ENCODE measurements around the gene PPCDC. TPM values are rescaled to one million over a fixed set of nuclear protein-coding genes. Genes with fewer than 3 reads are reported as not detected.

Gene PPCDC
- total RNA-seq, 5 donors from 2014 or later (not counting 1 experiment from before 2014, with no cell fraction given): 9.3 to 14.3 (median 11.8) TPM

GRCh38 chr15:75043509-75044257, 20.3 kb downstream of the PPCDC start:
- H3K9me3 Mint-ChIP-seq: no peaks in the 10 kb centered on the region
- H3K4me1 ChIP-seq (ENCODE audit: control insufficient read depth in 1 of 2, extremely low read depth in 1 of 2, insufficient read depth in 2 of 2, low read length in 2 of 2): peaks cover 0 to 44% of the 10 kb centered on the region in 2 experiments
- H3K4me1 Mint-ChIP-seq: peaks cover 13 to 50% (median 25%) of the 10 kb centered on the region in 3 donors
- no peak overlapping the region for H3K27ac Mint-ChIP-seq
- no peaks in the 10 kb centered on the region for H3K9me3 ChIP-seq
- 90% methylated on average over 15 of the region's 20 CpGs for WGBS (ENCODE audit: insufficient coverage)
- peak in 23 of 35 experiments; percentile 6 to 64 (median 24) for DNase-seq
- peak in 1 of 4 experiments; percentile 7 for ATAC-seq (replicated peaks in 1 of 4)
- POLR2A ChIA-PET: no interaction called here
- H3K27me3 ChIP-seq (replicated peaks in 1 of 2; ENCODE audit: control insufficient read depth in 2 of 2, extremely low read depth in 1 of 2, insufficient read depth in 2 of 2, low read length in 1 of 2): no peaks in the 10 kb centered on the region
- CTCF ChIA-PET: interaction anchor here (0.5 to 1.4 kb wide), 6 partner anchors 11 to 294 kb away, joined by 3 to 10 read pairs (median 4); partner anchors contain the start of gene C15orf39 (in 1 of the 2)
- H3K4me3 Mint-ChIP-seq: no peak overlapping the region
- H3K4me3 ChIP-seq (ENCODE audit: control insufficient read depth in 1 of 2, extremely low read depth in 1 of 2, low read length in 1 of 2): no peak overlapping the region
- peaks cover 4% of the 10 kb centered on the region in 2 donors for H3K36me3 ChIP-seq (ENCODE audit: control insufficient read depth in 2 of 2, extremely low read depth in 1 of 2, insufficient read depth in 1 of 2, low read length in 1 of 2)
- no peaks in the 10 kb centered on the region for H3K27me3 Mint-ChIP-seq
- peak overlapping the region; percentile 53 for H3K27ac ChIP-seq (ENCODE audit: low read length)
- peaks cover 13% of the 10 kb centered on the region for H3K36me3 Mint-ChIP-seq

GRCh38 chr15:75044258-75044878, 21.0 kb downstream of the PPCDC start:
- DNase-seq: no peak
- no peak overlapping the region for H3K27ac ChIP-seq (ENCODE audit: low read length)
- Mint-ChIP-seq H3K4me3 (no peak overlapping the region), H3K9me3 (no peaks in the 10 kb centered on the region), H3K4me1 (peaks cover 13 to 50% (median 25%) of the 10 kb centered on the region in 3 donors), H3K36me3 (peaks cover 19% of the 10 kb centered on the region), H3K27me3 (no peaks in the 10 kb centered on the region), H3K27ac (peak overlapping the region in 1 of 2 donors; percentile 44)
- no peak overlapping the region for H3K4me3 ChIP-seq (ENCODE audit: control insufficient read depth in 1 of 2, extremely low read depth in 1 of 2, low read length in 1 of 2)
- ChIA-PET CTCF (interaction anchor here in 1 of 2 donors (0.8 to 1.4 kb wide), 4 partner anchors 15 to 160 kb away, joined by 3 to 10 read pairs (median 6); partner anchors contain the start of gene C15orf39), POLR2A (no interaction called here)
- peaks cover 0 to 44% of the 10 kb centered on the region in 2 experiments for H3K4me1 ChIP-seq (ENCODE audit: control insufficient read depth in 1 of 2, extremely low read depth in 1 of 2, insufficient read depth in 2 of 2, low read length in 2 of 2)
- ATAC-seq (replicated peaks in 1 of 4): no peak
- 96% methylated on average over 9 of the region's 14 CpGs for WGBS (ENCODE audit: insufficient coverage)
- H3K27me3 ChIP-seq (replicated peaks in 1 of 2; ENCODE audit: control insufficient read depth in 2 of 2, extremely low read depth in 1 of 2, insufficient read depth in 2 of 2, low read length in 1 of 2): no peaks in the 10 kb centered on the region
- no peaks in the 10 kb centered on the region for H3K9me3 ChIP-seq
- peaks cover 6 to 7% of the 10 kb centered on the region in 2 donors for H3K36me3 ChIP-seq (ENCODE audit: control insufficient read depth in 2 of 2, extremely low read depth in 1 of 2, insufficient read depth in 1 of 2, low read length in 1 of 2)

GRCh38 chr15:75045332-75046015, 22.1 kb downstream of the PPCDC start:
- H3K36me3 ChIP-seq (ENCODE audit: control insufficient read depth in 2 of 2, extremely low read depth in 1 of 2, insufficient read depth in 1 of 2, low read length in 1 of 2): peaks cover 6 to 7% of the 10 kb centered on the region in 2 donors
- no peaks in the 10 kb centered on the region for H3K9me3 ChIP-seq
- Mint-ChIP-seq H3K27ac (peak overlapping the region; percentile 56 to 64), H3K4me1 (peaks cover 13 to 49% (median 25%) of the 10 kb centered on the region in 3 donors), H3K4me3 (no peak overlapping the region), H3K27me3 (no peaks in the 10 kb centered on the region), H3K9me3 (no peaks in the 10 kb centered on the region), H3K36me3 (peaks cover 22% of the 10 kb centered on the region)
- no peak for ATAC-seq (replicated peaks in 1 of 4)
- CTCF ChIA-PET: interaction anchor here in 1 of 2 donors (0.5 to 0.9 kb wide), 3 partner anchors 8 to 557 kb away, joined by 3 to 5 read pairs (median 4); no protein-coding TSS in a partner anchor
- no peaks in the 10 kb centered on the region for H3K27me3 ChIP-seq (replicated peaks in 1 of 2; ENCODE audit: control insufficient read depth in 2 of 2, extremely low read depth in 1 of 2, insufficient read depth in 2 of 2, low read length in 1 of 2)
- H3K4me3 ChIP-seq (ENCODE audit: control insufficient read depth in 1 of 2, extremely low read depth in 1 of 2, low read length in 1 of 2): no peak overlapping the region
- DNase-seq: peak in 1 of 35 experiments; percentile 12
- WGBS (ENCODE audit: insufficient coverage): 89% methylated on average over 4 of the region's 6 CpGs
- peaks cover 0 to 44% of the 10 kb centered on the region in 2 experiments for H3K4me1 ChIP-seq (ENCODE audit: control insufficient read depth in 1 of 2, extremely low read depth in 1 of 2, insufficient read depth in 2 of 2, low read length in 2 of 2)
- H3K27ac ChIP-seq (ENCODE audit: low read length): no peak overlapping the region
- POLR2A ChIA-PET: interaction anchor here in 1 of 2 donors (0.5 kb wide), 1 partner anchor 1094 kb away, joined by 3 read pairs; no protein-coding TSS in a partner anchor

- H3K27ac ChIP-seq (ENCODE audit: low read length): no peak overlapping the region
- no peak for ATAC-seq (replicated peaks in 1 of 4)
These were observed 25.0 kb downstream of the PPCDC start for GRCh38 chr15:75048394-75048793.

GRCh38 chr15:75049392-75049791, 26.0 kb downstream of the PPCDC start:
- no peaks in the 10 kb centered on the region for H3K27me3 Mint-ChIP-seq
- Histone ChIP-seq H3K4me1 (ENCODE audit: control insufficient read depth in 1 of 2, extremely low read depth in 1 of 2, insufficient read depth in 2 of 2, low read length in 2 of 2) (peaks cover 0 to 25% of the 10 kb centered on the region in 2 experiments), H3K9me3 (no peaks in the 10 kb centered on the region), H3K27me3 (replicated peaks in 1 of 2; ENCODE audit: control insufficient read depth in 2 of 2, extremely low read depth in 1 of 2, insufficient read depth in 2 of 2, low read length in 1 of 2) (no peaks in the 10 kb centered on the region), H3K4me3 (ENCODE audit: control insufficient read depth in 1 of 2, extremely low read depth in 1 of 2, low read length in 1 of 2) (no peak overlapping the region), H3K36me3 (ENCODE audit: control insufficient read depth in 2 of 2, extremely low read depth in 1 of 2, insufficient read depth in 1 of 2, low read length in 1 of 2) (peaks cover 6 to 7% of the 10 kb centered on the region in 2 donors), H3K27ac (ENCODE audit: low read length) (no peak overlapping the region)
- WGBS (ENCODE audit: insufficient coverage): 86% methylated on average over 5 of the region's 11 CpGs
- no peaks in the 10 kb centered on the region for H3K9me3 Mint-ChIP-seq
- H3K36me3 Mint-ChIP-seq: peaks cover 22% of the 10 kb centered on the region
- H3K27ac Mint-ChIP-seq: no peak overlapping the region
- peaks cover 11 to 30% (median 14%) of the 10 kb centered on the region in 3 donors for H3K4me1 Mint-ChIP-seq
- ATAC-seq (replicated peaks in 1 of 4) (no peak), DNase-seq (no peak)
- CTCF ChIA-PET: no interaction called here
- POLR2A ChIA-PET: no interaction called here
- no peak overlapping the region for H3K4me3 Mint-ChIP-seq

More at GRCh38 chr15:75048394-75048793, 25.0 kb downstream of the PPCDC start:
- Mint-ChIP-seq H3K9me3 (no peaks in the 10 kb centered on the region), H3K4me3 (no peak overlapping the region), H3K27ac (no peak overlapping the region), H3K4me1 (peaks cover 13 to 38% (median 16%) of the 10 kb centered on the region in 3 donors), H3K36me3 (peaks cover 22% of the 10 kb centered on the region), H3K27me3 (no peaks in the 10 kb centered on the region)
- CTCF ChIA-PET: no interaction called here
- no peak for DNase-seq
- H3K9me3 ChIP-seq: no peaks in the 10 kb centered on the region
- no peaks in the 10 kb centered on the region for H3K27me3 ChIP-seq (replicated peaks in 1 of 2; ENCODE audit: control insufficient read depth in 2 of 2, extremely low read depth in 1 of 2, insufficient read depth in 2 of 2, low read length in 1 of 2)
- H3K36me3 ChIP-seq (ENCODE audit: control insufficient read depth in 2 of 2, extremely low read depth in 1 of 2, insufficient read depth in 1 of 2, low read length in 1 of 2): peaks cover 6 to 7% of the 10 kb centered on the region in 2 donors
- POLR2A ChIA-PET: no interaction called here
- H3K4me1 ChIP-seq (ENCODE audit: control insufficient read depth in 1 of 2, extremely low read depth in 1 of 2, insufficient read depth in 2 of 2, low read length in 2 of 2): peaks cover 0 to 35% of the 10 kb centered on the region in 2 experiments
- WGBS (ENCODE audit: insufficient coverage): 100% methylated on average over 1 of the region's 10 CpGs
- H3K4me3 ChIP-seq (ENCODE audit: control insufficient read depth in 1 of 2, extremely low read depth in 1 of 2, low read length in 1 of 2): no peak overlapping the region

- Histone ChIP-seq H3K4me3 (ENCODE audit: control insufficient read depth in 1 of 2, extremely low read depth in 1 of 2, low read length in 1 of 2) (no peak overlapping the region), H3K4me1 (ENCODE audit: control insufficient read depth in 1 of 2, extremely low read depth in 1 of 2, insufficient read depth in 2 of 2, low read length in 2 of 2) (peaks cover 0 to 17% of the 10 kb centered on the region in 2 experiments), H3K27me3 (replicated peaks in 1 of 2; ENCODE audit: control insufficient read depth in 2 of 2, extremely low read depth in 1 of 2, insufficient read depth in 2 of 2, low read length in 1 of 2) (no peaks in the 10 kb centered on the region), H3K36me3 (ENCODE audit: control insufficient read depth in 2 of 2, extremely low read depth in 1 of 2, insufficient read depth in 1 of 2, low read length in 1 of 2) (peaks cover 6 to 7% of the 10 kb centered on the region in 2 donors), H3K27ac (ENCODE audit: low read length) (no peak overlapping the region), H3K9me3 (no peaks in the 10 kb centered on the region)
- DNase-seq: no peak
- H3K4me3 Mint-ChIP-seq: no peak overlapping the region
- no peaks in the 10 kb centered on the region for H3K27me3 Mint-ChIP-seq
- ATAC-seq (replicated peaks in 1 of 4): no peak
- no peaks in the 10 kb centered on the region for H3K9me3 Mint-ChIP-seq
- POLR2A ChIA-PET: interaction anchor here in 1 of 2 donors (0.6 kb wide), 1 partner anchor 129 kb away, joined by 4 read pairs; no protein-coding TSS in a partner anchor
- H3K4me1 Mint-ChIP-seq: peaks cover 5 to 21% (median 7%) of the 10 kb centered on the region in 3 donors
- H3K36me3 Mint-ChIP-seq: peaks cover 14% of the 10 kb centered on the region
- no peak overlapping the region for H3K27ac Mint-ChIP-seq
- CTCF ChIA-PET: no interaction called here
- no CpG with 5 or more reads among the region's 2 CpGs for WGBS (ENCODE audit: insufficient coverage)
These were observed 26.9 kb downstream of the PPCDC start for GRCh38 chr15:75050283-75050682.

Data from T-cell (primary cell).